Stimulated activated CD4-positive, alpha-beta T cell treated with anti-CD3 and anti-CD28 coated beads, Interleukin-4, amount 100 ng/mL, for 24 hours (primary cell): ENCODE data around the gene MTX1.
A peak's percentile ranks its signal among the peaks of the same experiment; 100 is the strongest.
"Not testable (repeated sequence)": the region's sequence is repeated elsewhere in the genome, so short reads cannot be mapped to it uniquely, and the experiment has no call there.

Experiments
- DNase-seq: peaks from one replicate; pipeline ENCODE4 v3.0.0-alpha.2; 2020

Gene MTX1

GRCh38 chr1:155208541-155209311, at the start of gene MTX1:
Gene MTX1 (plus strand): TSS chr1:155208695. CDS start chr1:155208805, 110 bp downstream.
- DNase-seq = peak; percentile 86

GRCh38 chr1:155158991-155159390, 49.5 kb upstream of the MTX1 start:
- DNase-seq = no peak

- no peak for DNase-seq
Observed at GRCh38 chr1:155160128-155160527, 48.4 kb upstream of the MTX1 start.

- not testable (repeated sequence) for DNase-seq
Observed at GRCh38 chr1:155162631-155163030, 45.9 kb upstream of the MTX1 start.

GRCh38 chr1:155163785-155164184, 44.7 kb upstream of the MTX1 start:
- DNase-seq = not testable (repeated sequence)

- DNase-seq = not testable (repeated sequence)
Observed at GRCh38 chr1:155164625-155165024, 43.9 kb upstream of the MTX1 start.

GRCh38 chr1:155166051-155166470, 42.4 kb upstream of the MTX1 start:
- DNase-seq = no peak

GRCh38 chr1:155166471-155167165, 41.9 kb upstream of the MTX1 start:
- no peak for DNase-seq

GRCh38 chr1:155167166-155168104, 41.1 kb upstream of the MTX1 start:
- DNase-seq = peak; percentile 88

- not testable (repeated sequence) for DNase-seq
Observed at GRCh38 chr1:155168105-155168445, 40.4 kb upstream of the MTX1 start.

GRCh38 chr1:155168456-155169210, 39.9 kb upstream of the MTX1 start:
- no peak for DNase-seq

- DNase-seq = no peak
Observed at GRCh38 chr1:155169541-155169940, 39.0 kb upstream of the MTX1 start.

GRCh38 chr1:155170101-155170785, 38.3 kb upstream of the MTX1 start:
- DNase-seq = no peak

GRCh38 chr1:155170806-155171205, 37.7 kb upstream of the MTX1 start:
- DNase-seq = no peak

- DNase-seq = peak; percentile 48
Observed at GRCh38 chr1:155171836-155172731, 36.4 kb upstream of the MTX1 start.

- peak; percentile 96 for DNase-seq
Observed at GRCh38 chr1:155172732-155173477, 35.6 kb upstream of the MTX1 start, which contains the start of gene KRTCAP2. Gene KRTCAP2 (minus strand): TSS chr1:155173304. CDS start chr1:155173224, 80 bp downstream.

- peak; percentile 78 for DNase-seq
Observed at GRCh38 chr1:155173478-155174323, 34.8 kb upstream of the MTX1 start, which contains the start of gene TRIM46. Gene TRIM46 (plus strand): TSS chr1:155173849. CDS start chr1:155173967, 118 bp downstream.
